ENCODE data around the gene CARMIL3.

Gene CARMIL3

DNA sequence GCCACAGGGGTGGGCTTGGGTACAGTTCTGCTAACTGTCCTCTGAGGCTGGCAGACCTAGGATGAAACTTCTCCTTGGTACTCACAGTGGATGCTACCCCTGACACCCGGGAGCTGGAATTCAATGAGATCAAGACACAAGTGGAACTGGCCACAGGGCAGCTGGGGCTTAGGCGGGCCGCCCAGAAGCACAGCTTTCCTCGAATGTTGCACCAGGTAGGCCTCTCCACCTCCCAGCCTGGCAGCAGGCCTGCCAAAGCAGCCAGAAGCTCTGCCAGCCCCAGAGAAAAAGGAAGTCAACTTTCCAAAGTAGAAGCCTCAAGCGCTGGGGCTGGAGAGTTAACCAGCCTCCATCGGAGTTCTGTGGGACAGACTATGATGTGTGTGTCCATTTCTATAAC, 65.4 kb downstream of the CARMIL3 start:
- DNase-seq (ENCODE audit: low read depth) = no peak

Measured in GM04504 (cell line).